ENCODE data around the gene METTL6.

Gene METTL6

GRCh38 chr3:15361494-15362214 lies 65.7 kb downstream of the METTL6 start:
- DNase-seq, result peak; percentile 50 to 58

GRCh38 chr3:15360788-15361493 lies 66.4 kb downstream of the METTL6 start:
- no peak for DNase-seq
